ENCODE measurements around the gene DIS3L2.

The DIS3L2 gene

GRCh38 chr2:232196802-232197201 lies 235.3 kb downstream of the DIS3L2 start:
- no peak for TF ChIP-seq CTCF (IDR thresholded peaks at IDR 0.05; ENCODE audit: insufficient read depth, low read depth, low read length, missing control alignments)
- no peak overlapping the region for H3K4me3 ChIP-seq (ENCODE audit: low read length)
- DNase-seq (ENCODE audit: low read depth) = no peak

GRCh38 chr2:232200195-232200594 lies 238.7 kb downstream of the DIS3L2 start:
- no peak for TF ChIP-seq CTCF (IDR thresholded peaks at IDR 0.05; ENCODE audit: insufficient read depth, low read depth, low read length, missing control alignments)
- H3K4me3 ChIP-seq (ENCODE audit: low read length) = no peak overlapping the region
- no peak for DNase-seq (ENCODE audit: low read depth)

DNA sequence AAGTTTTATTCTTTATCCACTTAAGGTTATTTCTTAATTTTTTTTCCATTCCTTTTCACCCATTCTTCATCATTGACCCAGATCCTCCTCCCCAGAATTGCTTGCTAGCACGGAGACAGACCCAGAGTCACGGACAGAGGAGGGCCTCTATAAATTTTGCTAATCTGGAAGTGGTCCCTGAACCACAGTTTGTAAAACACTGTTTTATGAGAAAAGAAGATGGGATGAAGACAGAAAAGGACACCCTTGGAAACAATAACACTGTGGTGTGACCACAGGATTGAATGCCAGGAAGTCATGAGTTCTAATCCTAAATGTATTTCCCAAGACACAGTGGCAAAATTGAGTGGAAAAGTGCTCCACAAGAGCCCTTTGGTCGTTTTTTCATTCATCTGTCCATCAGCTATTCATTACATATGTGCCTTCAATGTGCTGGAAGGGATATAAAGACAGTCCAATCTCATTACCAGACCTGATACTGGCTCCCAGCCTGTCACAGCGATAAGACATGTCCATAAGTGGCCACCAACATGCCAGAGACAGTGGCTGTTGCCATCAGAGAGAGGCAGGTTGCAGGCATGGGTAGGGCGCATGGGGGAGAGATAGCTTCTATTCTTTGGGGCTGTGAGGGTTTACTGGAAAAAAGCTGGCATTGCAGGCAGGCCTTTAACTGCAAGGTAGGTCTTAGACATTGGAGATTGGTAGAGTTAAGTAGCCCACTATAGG lies 241.8 kb downstream of the DIS3L2 start:
- no peak overlapping the region for H3K4me3 ChIP-seq (ENCODE audit: low read length)
- no peak for TF ChIP-seq CTCF (IDR thresholded peaks at IDR 0.05; ENCODE audit: insufficient read depth, low read depth, low read length, missing control alignments)
- DNase-seq (ENCODE audit: low read depth) = no peak

DNA sequence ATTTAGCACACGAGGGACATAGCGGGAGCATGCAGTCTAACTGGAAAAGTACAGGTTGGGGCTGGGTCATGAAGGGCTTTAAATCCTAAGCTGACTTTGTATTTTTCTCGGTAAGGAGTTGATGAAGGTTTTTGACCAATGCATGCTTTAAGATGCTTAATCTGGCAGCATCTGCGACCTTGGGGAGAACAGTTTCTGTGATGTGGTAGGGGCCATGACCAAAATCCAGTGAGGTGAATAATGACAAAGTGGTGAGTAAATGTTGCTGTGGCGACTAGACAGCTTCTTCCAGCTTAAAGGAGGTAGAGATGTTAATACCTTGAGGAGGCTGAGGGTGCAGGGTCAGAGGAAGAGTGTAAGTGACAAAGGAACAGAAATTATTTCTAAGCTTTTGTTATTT lies 242.4 kb downstream of the DIS3L2 start:
- TF ChIP-seq CTCF (IDR thresholded peaks at IDR 0.05; ENCODE audit: insufficient read depth, low read depth, low read length, missing control alignments) = no peak
- no peak for DNase-seq (ENCODE audit: low read depth)
- no peak overlapping the region for H3K4me3 ChIP-seq (ENCODE audit: low read length)

DNA sequence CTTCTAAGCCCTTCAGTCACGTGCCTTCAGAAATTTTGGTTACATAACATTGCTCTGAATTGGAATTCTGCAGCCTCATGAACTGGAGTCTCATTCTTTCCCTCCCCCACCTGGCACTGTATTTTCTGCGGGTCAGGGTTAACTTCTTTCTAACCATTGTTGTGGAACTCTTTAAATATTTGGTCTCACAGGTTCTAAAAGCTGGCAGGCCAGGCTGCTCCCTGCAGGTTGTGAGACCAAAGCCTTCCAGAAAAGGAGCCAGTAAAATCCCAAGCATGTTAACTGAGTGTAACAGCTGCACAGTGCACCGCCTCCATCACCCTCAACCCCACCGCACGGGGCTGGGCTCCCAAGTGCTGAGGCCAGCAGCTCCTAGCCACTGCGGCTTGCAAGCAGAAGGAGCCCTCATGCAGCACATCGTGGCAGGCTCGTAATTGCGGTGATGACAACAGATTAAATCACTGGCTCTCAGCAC lies 243.0 kb downstream of the DIS3L2 start:
- H3K4me3 ChIP-seq (ENCODE audit: low read length) = no peak overlapping the region
- no peak for DNase-seq (ENCODE audit: low read depth)
- no peak for TF ChIP-seq CTCF (IDR thresholded peaks at IDR 0.05; ENCODE audit: insufficient read depth, low read depth, low read length, missing control alignments)

DNA sequence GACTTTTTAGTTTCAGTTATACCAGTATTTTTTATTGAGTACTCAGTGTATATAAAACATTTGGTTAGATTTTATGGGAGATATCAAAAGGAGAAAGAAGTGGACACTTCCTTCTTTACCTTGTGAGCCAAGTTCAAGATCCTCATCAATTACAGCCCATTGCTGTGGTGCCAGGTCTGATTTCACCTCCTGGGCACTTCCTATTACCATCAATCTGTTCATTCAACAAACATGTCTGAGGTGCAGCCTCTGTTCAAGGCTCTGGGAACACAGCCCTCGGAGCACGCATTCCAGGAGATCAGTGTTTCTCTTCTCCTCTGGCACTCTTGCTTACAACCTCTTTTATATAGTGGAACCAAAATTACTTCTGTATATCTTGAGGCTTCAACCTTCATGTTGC lies 245.7 kb downstream of the DIS3L2 start:
- no peak for DNase-seq (ENCODE audit: low read depth)
- H3K4me3 ChIP-seq (ENCODE audit: low read length) = no peak overlapping the region
- no peak for TF ChIP-seq CTCF (IDR thresholded peaks at IDR 0.05; ENCODE audit: insufficient read depth, low read depth, low read length, missing control alignments)

DNA sequence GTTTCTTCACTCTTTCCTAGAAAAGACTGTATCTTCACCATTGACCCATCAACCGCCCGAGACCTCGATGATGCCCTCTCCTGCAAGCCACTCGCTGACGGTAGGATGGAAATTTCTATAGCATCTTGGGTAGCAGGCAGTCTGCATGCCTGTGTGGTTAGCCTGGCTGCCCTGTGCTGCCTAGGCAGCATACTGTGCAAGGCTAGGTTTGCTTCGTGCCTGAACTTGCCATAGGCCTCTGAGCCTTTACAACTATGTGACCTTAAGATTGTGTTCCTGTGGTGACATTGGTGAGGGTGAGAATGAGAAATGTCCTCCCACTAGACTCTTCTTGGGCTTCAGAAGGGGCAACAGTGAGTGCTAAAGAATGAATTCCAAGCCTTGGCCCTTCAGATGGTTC lies 248.8 kb downstream of the DIS3L2 start:
- TF ChIP-seq CTCF (IDR thresholded peaks at IDR 0.05; ENCODE audit: insufficient read depth, low read depth, low read length, missing control alignments) = no peak
- no peak overlapping the region for H3K4me3 ChIP-seq (ENCODE audit: low read length)
- peak; percentile 66 for DNase-seq (ENCODE audit: low read depth)
